Ovary (tissue), 9 donors: ENCODE results near the gene SOX6. TPM values are rescaled to one million over a fixed set of nuclear protein-coding genes. Genes with fewer than 3 reads are reported as not detected.
A peak's percentile ranks its signal among the peaks of the same experiment; 100 is the strongest.

ENCODE experiments used
- DNase-seq, 5 donors: peaks; one replicate each; pipeline ENCODE4 v3.0.0-alpha.2; 2019 to 2020
- H3K27ac ChIP-seq, 2 donors: fragments of 200-600 bp; one replicate each; pipeline versions ENCODE4 v1.5.1 to v1.8.0; 2019 to 2022
- H3K27me3 ChIP-seq: fragments of 200-600 bp; one replicate; pipeline ENCODE4 v1.8.0; 2022
- H3K36me3 ChIP-seq: fragments of 200-600 bp; sonication (generic); one replicate; pipeline ENCODE4 v1.5.1; 2019
- H3K4me1 ChIP-seq: one replicate; pipeline ENCODE4 v1.8.1; 2013; ENCODE audit warnings: mild to moderate bottlenecking, moderate library complexity; ENCODE audit not compliant: insufficient read depth
- H3K4me3 ChIP-seq: fragments of 200-600 bp; sonication (generic); one replicate; pipeline ENCODE4 v1.5.1; 2017
- H3K9me3 ChIP-seq, 2 donors: fragments of 200-600 bp in 1 of 2; sonication (generic) in 1 of 2; one replicate each; pipeline versions ENCODE4 v1.5.1 to v1.8.1; 2013 to 2019; ENCODE audit warnings: mild to moderate bottlenecking in 1 of 2, moderate library complexity in 1 of 2
- EP300 ChIP-seq: sonication (generic); formaldehyde crosslinking; IDR thresholded peaks from one replicate; pipeline ENCODE4 v1.6.1; 2017; ENCODE audit warnings: antibody characterized with exemption
- POLR2A ChIP-seq: fragments of 450-650 bp; IDR thresholded peaks from one replicate; pipeline ENCODE4 v1.6.1; 2017; ENCODE audit warnings: antibody characterized with exemption, mild to moderate bottlenecking, moderate library complexity
- WGBS, 3 donors: extraction: QIAGEN DNeasy Blood & Tissue Kit in 1 of 3; methylation state at CpG; one replicate each; pipeline versions ENCODE4 v1.1.5 to v1.1.7; 2013 to 2017; 5-methylcytosine and 5-hydroxymethylcytosine counted together
- intact Hi-C, 4 donors: fragments of 100-400 bp; cut with DNase I; formaldehyde crosslinking; loops; one replicate each; pipeline versions ENCODE4 v1.11.0 to v1.15.1; 2022 to 2023
- polyA plus RNA-seq, 2 donors: library from polyadenylated mRNA; stranded (reverse); fragments of 200-250 nt in 1 of 2; fragments of 350-450 nt in 1 of 2; fragmentation: Illumina TruSeq in 1 of 2; extraction: RNeasy Lipid Tissue Mini Kit (QIAGEN cat#74804) in 1 of 2; gene quantifications; one replicate each; pipeline ENCODE4 v1.2.3, GENCODE V29; 2013 to 2014
- total RNA-seq, 7 donors: library from RNA; depleted of rRNA in 2 of 7; stranded (reverse); fragments of >200 nt in 2 of 7; fragmentation: NEBNext Ultra II Directional in 3 of 7; extraction: Animal tissue kit (Norgen Biotek cat#: 25700) in 3 of 7; gene quantifications; one replicate each; pipeline versions ENCODE4 v1.1.0 to v1.2.4, GENCODE V29; 2016 to 2023
- TF ChIP-seq, protein P1 (sequence below), 3 donors: fragments of 450-650 bp in 2 of 3; fragments of 200-600 bp in 1 of 3; IDR thresholded peaks; one replicate each; pipeline versions ENCODE4 v1.5.1 to v1.8.0; 2016 to 2022; ENCODE audit warnings: antibody characterized with exemption in 3 of 3, mild to moderate bottlenecking in 1 of 3
- donor health status: DM: no; HTN: no; CAD: no; lungs with moderate emphysema.
- donor health status: DM: no; HTN: no; CAD: no.
- donor health status: Bipolar disorder and iron deficiency.
- donor health status: DM: yes; HTN: yes; CAD: no.
- donor health status: DM: no; HTN: no; CAD: no.
- donor health status: DM: yes; HTN: yes; CAD: no.

The SOX6 gene
- total and polyA plus RNA-seq, 9 donors: 0.61 to 29.4 (median 4.7) TPM

DNA sequence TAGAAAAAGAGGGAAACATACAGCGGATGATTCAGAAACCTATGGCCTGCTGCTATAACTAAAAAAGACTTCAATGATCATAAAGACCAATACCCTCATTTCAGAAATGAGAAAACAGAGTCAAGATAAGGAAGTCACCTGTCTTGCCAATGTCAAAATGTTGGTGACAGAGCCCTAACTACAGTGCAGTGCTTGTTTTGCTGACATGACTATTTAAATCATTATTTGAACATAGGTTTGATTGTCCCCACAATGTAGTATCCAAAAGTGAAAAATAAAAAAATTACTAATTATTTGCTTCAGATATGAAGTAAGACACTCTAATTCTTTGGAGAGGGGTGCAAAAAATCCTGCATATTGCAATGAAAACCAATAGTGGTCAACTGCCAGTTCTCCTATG is 115.7 kb downstream of the SOX6 start:
- 96 to 97% (median 97%) methylated on average over 1 of the region's 1 CpG for WGBS, 3 donors
- no peak for DNase-seq
- Histone ChIP-seq H3K27me3 (no peaks in the 10 kb centered on the region), H3K36me3 (no peaks in the 10 kb centered on the region), H3K4me3 (no peak overlapping the region), H3K27ac (no peak overlapping the region), H3K4me1 (peaks cover 2% of the 10 kb centered on the region), H3K9me3 (no peaks in the 10 kb centered on the region)
- intact Hi-C loops: no loop called here
- TF ChIP-seq, protein P1, sequence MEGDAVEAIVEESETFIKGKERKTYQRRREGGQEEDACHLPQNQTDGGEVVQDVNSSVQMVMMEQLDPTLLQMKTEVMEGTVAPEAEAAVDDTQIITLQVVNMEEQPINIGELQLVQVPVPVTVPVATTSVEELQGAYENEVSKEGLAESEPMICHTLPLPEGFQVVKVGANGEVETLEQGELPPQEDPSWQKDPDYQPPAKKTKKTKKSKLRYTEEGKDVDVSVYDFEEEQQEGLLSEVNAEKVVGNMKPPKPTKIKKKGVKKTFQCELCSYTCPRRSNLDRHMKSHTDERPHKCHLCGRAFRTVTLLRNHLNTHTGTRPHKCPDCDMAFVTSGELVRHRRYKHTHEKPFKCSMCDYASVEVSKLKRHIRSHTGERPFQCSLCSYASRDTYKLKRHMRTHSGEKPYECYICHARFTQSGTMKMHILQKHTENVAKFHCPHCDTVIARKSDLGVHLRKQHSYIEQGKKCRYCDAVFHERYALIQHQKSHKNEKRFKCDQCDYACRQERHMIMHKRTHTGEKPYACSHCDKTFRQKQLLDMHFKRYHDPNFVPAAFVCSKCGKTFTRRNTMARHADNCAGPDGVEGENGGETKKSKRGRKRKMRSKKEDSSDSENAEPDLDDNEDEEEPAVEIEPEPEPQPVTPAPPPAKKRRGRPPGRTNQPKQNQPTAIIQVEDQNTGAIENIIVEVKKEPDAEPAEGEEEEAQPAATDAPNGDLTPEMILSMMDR (IDR thresholded peaks at IDR 0.05): no peak
- no peak for TF ChIP-seq POLR2A
- no peak for TF ChIP-seq EP300

DNA sequence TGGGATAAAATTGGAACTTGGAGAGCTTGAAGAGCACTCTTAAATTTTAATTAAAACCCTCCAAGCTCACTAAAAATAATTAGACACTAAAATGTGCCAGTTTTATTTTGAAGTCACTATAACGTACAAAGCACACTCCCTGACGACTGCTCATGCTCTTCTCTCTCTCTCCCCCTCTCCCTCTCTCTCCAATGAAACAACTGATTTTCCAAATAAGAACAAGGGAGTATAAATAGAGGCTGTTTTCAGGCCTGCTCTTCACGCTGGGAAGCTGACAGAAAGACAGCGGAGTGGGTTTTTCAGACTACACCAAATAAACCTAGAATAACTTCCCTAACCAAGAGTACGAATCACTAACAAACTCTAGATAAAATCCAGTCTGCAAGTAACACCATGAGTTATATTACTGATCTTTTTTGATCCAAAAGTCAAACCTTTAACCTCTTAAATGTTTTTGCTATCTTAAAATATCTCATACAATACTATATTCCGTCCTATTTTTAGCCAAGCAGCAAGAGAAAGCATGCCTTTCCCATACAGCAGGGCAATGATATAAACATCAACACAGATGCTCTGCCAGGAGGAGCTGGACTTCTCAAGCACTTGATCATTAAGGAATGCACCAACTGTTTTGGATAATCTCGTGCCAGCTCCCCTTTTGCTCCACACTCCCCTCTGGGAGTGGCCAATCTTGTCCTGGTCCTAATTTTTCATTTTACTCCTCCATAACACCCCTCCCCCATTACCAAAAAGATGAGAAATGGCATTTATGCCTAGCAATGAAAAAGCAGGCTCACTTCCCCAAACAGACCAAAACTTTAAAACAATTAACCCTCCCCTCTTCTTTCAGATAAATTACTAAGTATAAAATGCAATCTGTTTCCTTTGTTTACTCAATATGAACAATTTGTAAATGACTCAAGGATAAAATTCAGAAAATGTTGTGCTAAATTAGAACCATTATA is 116.9 kb downstream of the SOX6 start:
- TF ChIP-seq, protein P1 (IDR thresholded peaks at IDR 0.05): no peak
- no peak for TF ChIP-seq EP300
- TF ChIP-seq POLR2A: no peak
- no peak for DNase-seq
- Histone ChIP-seq H3K36me3 (no peaks in the 10 kb centered on the region), H3K27ac (no peak overlapping the region), H3K27me3 (no peaks in the 10 kb centered on the region), H3K9me3 (no peaks in the 10 kb centered on the region), H3K4me1 (peaks cover 2% of the 10 kb centered on the region), H3K4me3 (no peak overlapping the region)
- WGBS, 3 donors: 11 to 25% (median 13%) methylated on average over 7 of the region's 7 CpGs
- intact Hi-C loops: no loop called here

DNA sequence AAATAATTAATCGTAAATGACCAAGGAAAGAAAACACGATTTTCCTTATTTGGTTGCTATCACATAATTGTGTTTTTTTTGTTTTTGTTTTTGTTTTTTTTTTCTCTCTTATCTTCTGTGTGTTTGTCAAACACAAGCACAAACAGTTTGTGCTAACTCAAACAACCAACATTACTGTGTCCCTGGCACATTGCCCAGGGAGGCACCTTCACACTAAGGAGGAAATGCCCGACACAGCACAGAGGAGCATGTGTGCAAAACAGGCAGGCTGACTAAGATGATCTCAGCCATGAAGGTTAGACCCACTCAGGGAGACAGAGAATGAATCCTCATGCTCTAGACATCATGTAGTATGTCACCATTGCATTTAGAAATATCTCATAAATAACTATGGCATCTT is 130.1 kb downstream of the SOX6 start:
- intact Hi-C loops: no loop called here
- H3K9me3 ChIP-seq: no peaks in the 10 kb centered on the region
- H3K27me3 ChIP-seq: no peaks in the 10 kb centered on the region
- DNase-seq: peak in 3 of 5 donors; percentile 17 to 30 (median 30)
- 15 to 55% (median 39%) methylated on average over 3 of the region's 3 CpGs for WGBS, 3 donors
- H3K36me3 ChIP-seq: no peaks in the 10 kb centered on the region
- no peak overlapping the region for H3K4me3 ChIP-seq
- H3K27ac ChIP-seq: no peak overlapping the region
- TF ChIP-seq, protein P1 (IDR thresholded peaks at IDR 0.05): no peak
- TF ChIP-seq POLR2A: no peak
- TF ChIP-seq EP300: no peak
- H3K4me1 ChIP-seq: no peaks in the 10 kb centered on the region

DNA sequence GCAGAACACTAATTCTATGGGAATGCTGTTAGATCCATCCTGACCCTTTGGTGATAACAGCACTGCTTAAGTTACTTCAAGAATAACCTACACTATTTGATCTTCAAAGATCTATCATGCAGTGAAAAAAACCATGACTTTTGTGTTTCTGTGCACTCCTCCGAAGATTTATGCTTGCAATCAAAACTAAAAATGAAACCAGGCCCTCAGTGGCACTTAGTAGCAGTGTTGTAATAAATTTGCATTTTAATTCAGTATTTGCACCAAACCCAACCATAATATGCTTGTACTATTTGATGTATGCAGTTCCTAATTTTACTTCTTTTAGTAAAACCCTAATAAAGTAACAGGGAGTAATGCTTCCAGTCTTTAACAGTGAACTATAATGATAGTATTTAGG is 130.7 kb downstream of the SOX6 start:
- Histone ChIP-seq H3K36me3 (no peaks in the 10 kb centered on the region), H3K9me3 (no peaks in the 10 kb centered on the region), H3K4me3 (no peak overlapping the region), H3K27me3 (no peaks in the 10 kb centered on the region), H3K4me1 (no peaks in the 10 kb centered on the region), H3K27ac (no peak overlapping the region)
- no peak for DNase-seq
- TF ChIP-seq EP300 (no peak), POLR2A (no peak)
- intact Hi-C loops: no loop called here
- WGBS, 3 donors: 75 to 92% (median 77%) methylated on average over 1 of the region's 1 CpG

DNA sequence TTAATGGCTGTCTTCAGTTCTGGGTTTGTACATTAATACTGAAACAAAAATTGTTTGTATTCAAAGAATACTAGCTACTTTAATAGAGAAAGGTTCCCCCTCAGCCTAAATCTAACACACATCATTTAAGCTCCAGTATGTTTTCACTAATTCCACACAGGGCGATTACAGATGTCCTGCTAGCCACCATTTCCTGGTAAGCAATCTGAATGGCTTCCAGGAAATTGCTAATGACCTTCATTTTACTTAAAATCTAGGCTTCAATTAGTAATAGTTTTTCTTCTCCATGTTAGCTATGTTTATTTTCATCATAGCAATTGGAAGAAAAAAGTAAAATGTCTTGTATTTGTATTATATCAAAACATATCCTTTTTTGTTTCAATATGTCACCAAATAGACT is 132.8 kb downstream of the SOX6 start:
- Histone ChIP-seq H3K27ac (no peak overlapping the region), H3K9me3 (no peaks in the 10 kb centered on the region), H3K36me3 (no peaks in the 10 kb centered on the region), H3K4me1 (no peaks in the 10 kb centered on the region), H3K27me3 (no peaks in the 10 kb centered on the region), H3K4me3 (no peak overlapping the region)
- no peak for DNase-seq
- 68 to 76% (median 71%) methylated on average over 1 of the region's 1 CpG for WGBS, 3 donors
- TF ChIP-seq, protein P1 (IDR thresholded peaks at IDR 0.05): no peak
- TF ChIP-seq EP300: no peak
- TF ChIP-seq POLR2A: no peak
- intact Hi-C loops: no loop called here
